Smooth muscle cell (in vitro differentiated cells): ENCODE data around the gene COL6A2. TPM values are rescaled to one million over a fixed set of nuclear protein-coding genes. Genes with fewer than 3 reads are reported as not detected.

Experiments used
- DNase-seq: peaks from one replicate; lab custom pipeline; 2025; ENCODE audit not compliant: unreplicated experiment; lab: John Stamatoyannopoulos, UW
- H2AFZ ChIP-seq: fragments of 200-600 bp; sonication (generic); 2 replicates; pipeline ENCODE4 v1.6.0; 2016; ENCODE audit warnings: antibody characterized with exemption, low read depth, mild to moderate bottlenecking
- H3F3A ChIP-seq: fragments of 200-600 bp; sonication (generic); 2 replicates; pipeline ENCODE4 v1.6.0; 2017; ENCODE audit warnings: antibody characterized with exemption, low read depth
- H3K27ac ChIP-seq: fragments of 200-600 bp; sonication (generic); 2 replicates; pipeline ENCODE4 v1.5.1; 2016; ENCODE audit warnings: low read depth, mild to moderate bottlenecking
- H3K27me3 ChIP-seq: fragments of 200-600 bp; sonication (generic); 2 replicates; pipeline ENCODE4 v1.6.1; 2016; ENCODE audit warnings: low read depth, mild to moderate bottlenecking
- H3K36me3 ChIP-seq: fragments of 200-600 bp; sonication (generic); 2 replicates; pipeline ENCODE4 v1.5.1; 2016; ENCODE audit warnings: low read depth
- H3K4me1 ChIP-seq: fragments of 200-600 bp; sonication (generic); 2 replicates; pipeline ENCODE4 v1.5.1; 2016; ENCODE audit warnings: low read depth
- H3K4me2 ChIP-seq: fragments of 200-600 bp; sonication (generic); 2 replicates; pipeline ENCODE4 v1.6.0; 2016; ENCODE audit warnings: mild to moderate bottlenecking
- H3K4me3 ChIP-seq: fragments of 200-600 bp; sonication (generic); 2 replicates; pipeline ENCODE4 v1.5.1; 2016; ENCODE audit warnings: mild to moderate bottlenecking
- H3K79me2 ChIP-seq: fragments of 200-600 bp; sonication (generic); 2 replicates; pipeline ENCODE4 v1.6.0; 2016; ENCODE audit warnings: low read depth, mild to moderate bottlenecking
- H3K9ac ChIP-seq: fragments of 200-600 bp; sonication (generic); 2 replicates; pipeline ENCODE4 v1.6.0; 2016; ENCODE audit warnings: low read depth
- H3K9me3 ChIP-seq: fragments of 200-600 bp; sonication (generic); replicated peaks from 2 replicates; pipeline ENCODE4 v1.5.1; 2016; ENCODE audit warnings: low read depth
- H4K20me1 ChIP-seq: fragments of 200-600 bp; sonication (generic); 2 replicates; pipeline ENCODE4 v1.6.0; 2016; ENCODE audit warnings: low read depth
- WGBS: methylation state at CpG from one replicate; pipeline ENCODE4 v1.1.7; 2016; ENCODE audit warnings: low lambda C conversion rate; 5-methylcytosine and 5-hydroxymethylcytosine counted together
- polyA plus RNA-seq: library from polyadenylated mRNA; unstranded; fragments of >200 nt; fragmentation: Nextera tagmentation; extraction: Ambion mirVana; gene quantifications from 2 replicates; pipeline ENCODE4 v1.2.1, GENCODE V29; 2016
- total RNA-seq: library from RNA; depleted of rRNA; stranded (reverse); fragments of >200 nt; gene quantifications from 2 replicates; pipeline ENCODE4 v1.2.3, GENCODE V29; 2014
- TF ChIP-seq, protein P1 (sequence below): fragments of 200-600 bp; sonication (generic); IDR thresholded peaks from 2 replicates; pipeline ENCODE4 v1.5.1; 2017; ENCODE audit warnings: borderline replicate concordance, mild to moderate bottlenecking, antibody characterized with exemption; ENCODE audit not compliant: insufficient read depth, poor library complexity, severe bottlenecking

COL6A2 gene
- total and polyA plus RNA-seq, 2 experiments from 2014 or later: 1,570 to 4,089 TPM

DNA sequence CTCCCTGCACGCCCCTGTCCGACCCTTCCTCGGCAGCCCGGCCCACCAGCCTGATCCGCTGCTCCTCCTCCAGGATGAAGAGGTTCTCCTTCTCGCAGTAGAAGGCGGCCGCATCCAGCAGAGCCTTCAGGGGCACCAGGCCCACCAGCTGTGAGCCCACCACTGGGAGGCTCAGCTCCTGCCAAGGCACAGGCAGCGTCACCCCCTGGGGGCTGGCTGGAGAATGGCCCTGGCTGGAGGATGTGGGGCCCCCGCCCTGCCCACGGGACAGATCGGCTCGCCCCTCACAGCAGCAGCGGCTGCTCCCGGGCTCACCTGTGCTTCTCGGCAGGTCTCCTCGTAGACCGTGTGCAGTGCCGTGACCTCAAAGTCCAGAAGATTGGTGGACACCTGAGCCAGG is 52.2 kb downstream of the COL6A2 start:
- WGBS: 95% methylated on average over 19 of the region's 19 CpGs
- no peaks in the 10 kb centered on the region for H3F3A ChIP-seq
- TF ChIP-seq, protein P1, sequence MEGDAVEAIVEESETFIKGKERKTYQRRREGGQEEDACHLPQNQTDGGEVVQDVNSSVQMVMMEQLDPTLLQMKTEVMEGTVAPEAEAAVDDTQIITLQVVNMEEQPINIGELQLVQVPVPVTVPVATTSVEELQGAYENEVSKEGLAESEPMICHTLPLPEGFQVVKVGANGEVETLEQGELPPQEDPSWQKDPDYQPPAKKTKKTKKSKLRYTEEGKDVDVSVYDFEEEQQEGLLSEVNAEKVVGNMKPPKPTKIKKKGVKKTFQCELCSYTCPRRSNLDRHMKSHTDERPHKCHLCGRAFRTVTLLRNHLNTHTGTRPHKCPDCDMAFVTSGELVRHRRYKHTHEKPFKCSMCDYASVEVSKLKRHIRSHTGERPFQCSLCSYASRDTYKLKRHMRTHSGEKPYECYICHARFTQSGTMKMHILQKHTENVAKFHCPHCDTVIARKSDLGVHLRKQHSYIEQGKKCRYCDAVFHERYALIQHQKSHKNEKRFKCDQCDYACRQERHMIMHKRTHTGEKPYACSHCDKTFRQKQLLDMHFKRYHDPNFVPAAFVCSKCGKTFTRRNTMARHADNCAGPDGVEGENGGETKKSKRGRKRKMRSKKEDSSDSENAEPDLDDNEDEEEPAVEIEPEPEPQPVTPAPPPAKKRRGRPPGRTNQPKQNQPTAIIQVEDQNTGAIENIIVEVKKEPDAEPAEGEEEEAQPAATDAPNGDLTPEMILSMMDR: no peak

DNA sequence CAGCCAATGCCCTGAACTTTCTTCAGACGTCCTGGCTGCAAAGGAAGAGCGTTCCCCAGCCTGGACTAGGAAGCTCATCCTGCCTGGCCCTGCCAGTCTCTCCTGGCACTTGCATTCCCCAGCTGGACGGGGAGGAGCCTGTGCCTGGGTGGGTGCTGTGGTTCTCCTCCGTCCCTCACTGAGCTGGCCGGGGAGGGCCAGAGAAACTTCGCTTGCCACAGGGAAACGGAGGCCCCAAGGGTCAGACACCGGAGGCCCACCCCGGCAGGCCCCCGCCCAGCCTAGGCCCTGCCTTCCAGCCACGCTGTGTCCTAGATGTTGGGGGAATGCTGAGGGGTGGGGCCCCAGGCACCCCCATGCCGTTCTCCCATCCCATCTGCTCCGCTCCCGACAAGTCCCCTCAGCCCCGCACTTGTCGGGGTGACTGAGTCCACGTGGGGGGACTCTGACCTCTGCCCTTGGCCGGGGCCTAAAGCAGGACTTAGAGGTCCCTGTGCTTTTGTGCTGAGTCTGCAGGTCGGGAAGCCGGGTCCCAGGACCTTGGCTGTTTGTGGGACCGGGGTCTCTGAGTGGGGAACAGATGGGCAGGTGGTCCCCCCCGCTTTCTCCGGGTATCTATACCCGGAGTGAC is 52.7 kb downstream of the COL6A2 start:
- Histone ChIP-seq H3K4me2 (no peak overlapping the region), H3K79me2 (no peaks in the 10 kb centered on the region), H3K4me3 (no peak overlapping the region), H3K27ac (no peak overlapping the region), H3K9me3 (no peaks in the 10 kb centered on the region), H2AFZ (no peak overlapping the region), H3K27me3 (no peaks in the 10 kb centered on the region), H4K20me1 (no peaks in the 10 kb centered on the region), H3F3A (no peaks in the 10 kb centered on the region), H3K4me1 (peaks cover 9% of the 10 kb centered on the region), H3K9ac (no peak overlapping the region), H3K36me3 (no peaks in the 10 kb centered on the region)
- 94% methylated on average over 24 of the region's 24 CpGs for WGBS
- TF ChIP-seq, protein P1: no peak
- no peak for DNase-seq

More for the DNA sequence above, 52.2 kb downstream of the COL6A2 start:
- no peak overlapping the region for H3K4me2 ChIP-seq
- no peak overlapping the region for H3K4me3 ChIP-seq
- H3K27ac ChIP-seq: no peak overlapping the region
- no peak overlapping the region for H3K9ac ChIP-seq
- H3K27me3 ChIP-seq: no peaks in the 10 kb centered on the region
- H3K9me3 ChIP-seq: no peaks in the 10 kb centered on the region
- peaks cover 9% of the 10 kb centered on the region for H3K4me1 ChIP-seq
- no peak overlapping the region for H2AFZ ChIP-seq
- H3K79me2 ChIP-seq: no peaks in the 10 kb centered on the region
- no peaks in the 10 kb centered on the region for H4K20me1 ChIP-seq
- no peaks in the 10 kb centered on the region for H3K36me3 ChIP-seq
- DNase-seq: no peak

DNA sequence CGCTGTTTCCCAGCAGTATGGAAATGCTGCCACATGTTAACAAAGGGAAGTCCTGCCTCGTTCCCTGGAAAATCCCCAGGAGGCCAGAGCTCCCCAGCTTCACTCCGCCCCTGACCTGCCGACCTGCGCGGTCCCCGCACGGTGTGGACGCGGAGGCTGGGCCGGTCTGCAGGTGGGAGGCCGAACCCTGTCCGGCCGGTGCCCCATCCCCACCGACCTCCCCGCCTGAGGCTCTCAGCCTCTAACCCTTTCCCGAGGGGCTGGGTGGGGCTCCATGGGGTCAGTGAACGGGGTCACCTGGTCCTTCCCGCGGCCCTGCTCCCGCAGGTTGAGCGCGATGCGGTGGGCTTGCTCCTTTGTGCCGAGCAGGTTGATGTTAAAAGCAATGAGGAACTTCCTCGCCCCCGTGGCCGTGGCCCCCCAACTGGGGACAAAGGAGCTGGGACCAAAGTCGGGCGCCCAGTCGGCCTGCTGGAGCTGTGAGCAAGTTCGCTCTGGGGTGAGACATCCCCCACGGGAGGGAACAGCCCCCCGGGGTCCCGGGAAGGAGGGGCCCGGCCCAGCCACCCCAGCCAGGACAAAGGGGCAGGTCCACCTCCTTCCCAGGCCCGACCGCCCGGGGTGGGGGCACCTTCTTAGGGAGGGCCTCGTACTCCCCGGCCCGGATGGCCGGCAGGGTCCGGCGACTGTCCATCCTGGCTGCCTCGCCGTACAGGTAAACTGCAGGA is 53.5 kb downstream of the COL6A2 start:
- H4K20me1 ChIP-seq: no peaks in the 10 kb centered on the region

More for the DNA sequence above, 53.5 kb downstream of the COL6A2 start:
- no peak overlapping the region for H3K27ac ChIP-seq
- H3K27me3 ChIP-seq: no peaks in the 10 kb centered on the region
- no peak overlapping the region for H2AFZ ChIP-seq
- no peaks in the 10 kb centered on the region for H3F3A ChIP-seq
- no peaks in the 10 kb centered on the region for H3K9me3 ChIP-seq
- no peak overlapping the region for H3K9ac ChIP-seq
- TF ChIP-seq, protein P1: no peak
- no peak for DNase-seq
- H3K36me3 ChIP-seq: no peaks in the 10 kb centered on the region
- peaks cover 9% of the 10 kb centered on the region for H3K4me1 ChIP-seq
- WGBS: 92% methylated on average over 45 of the region's 47 CpGs
- H3K79me2 ChIP-seq: no peaks in the 10 kb centered on the region
- H3K4me3 ChIP-seq: no peak overlapping the region
- no peak overlapping the region for H3K4me2 ChIP-seq
